Liver (tissue), 3 donors: ENCODE data around the gene RPL38.

Source experiments
- ATF3 ChIP-seq: IDR thresholded peaks from 2 replicates; pipeline ENCODE4 v1.6.1; 2016; ENCODE audit warnings: antibody characterized with exemption
- CTCF ChIP-seq: fragments of 150-350 bp; IDR thresholded peaks from 2 replicates; pipeline ENCODE4 v1.5.1; 2017; ENCODE audit warnings: improper control_type of control experiment, low read depth, low read length; ENCODE audit not compliant: missing input control
- GABPA ChIP-seq, 2 donors: IDR thresholded peaks in 1 of 2; conservative IDR thresholded peaks in 1 of 2; 2 replicates each; pipeline ENCODE4 v1.6.1; 2016; ENCODE audit warnings: antibody characterized with exemption in 2 of 2, mild to moderate bottlenecking in 1 of 2, moderate library complexity in 1 of 2
- MAX ChIP-seq: IDR thresholded peaks from 2 replicates; pipeline ENCODE4 v1.6.1; 2016; ENCODE audit warnings: antibody characterized with exemption
- REST ChIP-seq: IDR thresholded peaks from 2 replicates; pipeline ENCODE4 v1.6.1; 2016; ENCODE audit warnings: antibody characterized with exemption, mild to moderate bottlenecking
- RXRA ChIP-seq, 2 donors: IDR thresholded peaks; 2 replicates each; pipeline ENCODE4 v1.6.1; 2017 to 2018; ENCODE audit warnings: antibody characterized with exemption in 2 of 2, mild to moderate bottlenecking in 1 of 2
- SP1 ChIP-seq: IDR thresholded peaks from 2 replicates; pipeline ENCODE4 v1.6.1; 2018; ENCODE audit warnings: antibody characterized with exemption, mild to moderate bottlenecking
- TAF1 ChIP-seq: conservative IDR thresholded peaks from 2 replicates; pipeline ENCODE4 v1.6.1; 2016; ENCODE audit warnings: antibody characterized with exemption, mild to moderate bottlenecking
- donor health status: healthy.
- donor health status: healthy.

- TF ChIP-seq CTCF = no peak
- TF ChIP-seq SP1 = no peak
- no peak for TF ChIP-seq GABPA (IDR thresholded peaks at IDR 0.05 in 1 of 2, conservative IDR thresholded peaks at IDR 0.05 in 1 of 2)
- no peak for TF ChIP-seq MAX
- TF ChIP-seq REST = no peak
- no peak for TF ChIP-seq TAF1
- no peak for TF ChIP-seq RXRA (IDR thresholded peaks at IDR 0.05)
- no peak for TF ChIP-seq ATF3
Observed at GRCh38 chr17:74244128-74244527, 40.6 kb downstream of the RPL38 start.
